Measurements from ENCODE around the gene ITPR1. TPM values are rescaled to one million over a fixed set of nuclear protein-coding genes. Genes with fewer than 3 reads are reported as not detected.

The ITPR1 gene
- total RNA-seq, 1 donor from 2014 or later, result 91.7 TPM

GRCh38 chr3:4841776-4842440, 348.8 kb downstream of the ITPR1 start:
- Histone ChIP-seq H3K4me3 (no peak overlapping the region), H3K9me3 (no peaks in the 10 kb centered on the region), H3K4me1 (no peaks in the 10 kb centered on the region), H3K27me3 (no peaks in the 10 kb centered on the region), H3K27ac (no peak overlapping the region), H3K36me3 (peaks cover 12% of the 10 kb centered on the region)
- ATAC-seq, result no peak
- no peak for DNase-seq
- no peak for TF ChIP-seq CTCF (IDR thresholded peaks at IDR 0.05)
- intact Hi-C loops (cut with DNase I), result no loop called here

- no peaks in the 10 kb centered on the region for H3K9me3 ChIP-seq
These were observed 350.5 kb downstream of the ITPR1 start for GRCh38 chr3:4843619-4844018.

GRCh38 chr3:4845882-4846281, 352.7 kb downstream of the ITPR1 start:
- H3K27me3 ChIP-seq, result no peaks in the 10 kb centered on the region
- TF ChIP-seq CTCF (IDR thresholded peaks at IDR 0.05), result no peak
- peaks cover 5% of the 10 kb centered on the region for H3K4me1 ChIP-seq
- no peaks in the 10 kb centered on the region for H3K36me3 ChIP-seq
- DNase-seq (no peak), ATAC-seq (no peak)
- no peak overlapping the region for H3K4me3 ChIP-seq
- intact Hi-C loops (cut with DNase I), result no loop called here
- H3K9me3 ChIP-seq, result no peaks in the 10 kb centered on the region
- H3K27ac ChIP-seq, result no peak overlapping the region

More at GRCh38 chr3:4843619-4844018, 350.5 kb downstream of the ITPR1 start:
- no peak overlapping the region for H3K27ac ChIP-seq
- intact Hi-C loops (cut with DNase I), result no loop called here
- DNase-seq (no peak), ATAC-seq (no peak)
- H3K36me3 ChIP-seq, result no peaks in the 10 kb centered on the region
- TF ChIP-seq CTCF (IDR thresholded peaks at IDR 0.05), result no peak
- no peaks in the 10 kb centered on the region for H3K4me1 ChIP-seq
- no peak overlapping the region for H3K4me3 ChIP-seq
- H3K27me3 ChIP-seq, result no peaks in the 10 kb centered on the region

- TF ChIP-seq CTCF (IDR thresholded peaks at IDR 0.05), result no peak
These were observed 353.4 kb downstream of the ITPR1 start for GRCh38 chr3:4846543-4846942.

GRCh38 chr3:4848176-4848825, 355.2 kb downstream of the ITPR1 start:
- TF ChIP-seq CTCF (IDR thresholded peaks at IDR 0.05), result no peak
- intact Hi-C loops (cut with DNase I), result no loop called here

More at GRCh38 chr3:4846543-4846942, 353.4 kb downstream of the ITPR1 start:
- Histone ChIP-seq H3K4me1 (peaks cover 5% of the 10 kb centered on the region), H3K27ac (no peak overlapping the region), H3K27me3 (no peaks in the 10 kb centered on the region), H3K9me3 (no peaks in the 10 kb centered on the region), H3K36me3 (no peaks in the 10 kb centered on the region), H3K4me3 (no peak overlapping the region)
- DNase-seq (no peak), ATAC-seq (no peak)
- intact Hi-C loops (cut with DNase I), result no loop called here

More at GRCh38 chr3:4848176-4848825, 355.2 kb downstream of the ITPR1 start:
- Histone ChIP-seq H3K9me3 (no peaks in the 10 kb centered on the region), H3K27ac (no peak overlapping the region), H3K4me1 (peaks cover 5% of the 10 kb centered on the region), H3K27me3 (no peaks in the 10 kb centered on the region), H3K36me3 (no peaks in the 10 kb centered on the region), H3K4me3 (no peak overlapping the region)
- DNase-seq (no peak), ATAC-seq (no peak)
